DMS 273 treated with DMSO at 0.1 percent for 48 hours (cell line): ENCODE data around the gene CENPA.
"Not testable (repeated sequence)": the region's sequence is repeated elsewhere in the genome, so short reads cannot be mapped to it uniquely, and the experiment has no call there.

ENCODE experiments used
- DNase-seq: peaks from one replicate; lab custom pipeline; 2025; lab: John Stamatoyannopoulos, UW

The CENPA gene

GRCh38 chr2:26792720-26793119 lies 6.9 kb downstream of the CENPA start:
- no peak for DNase-seq

GRCh38 chr2:26793518-26793917 lies 7.7 kb downstream of the CENPA start:
- no peak for DNase-seq

GRCh38 chr2:26795135-26795534 lies 9.3 kb downstream of the CENPA start:
- not testable (repeated sequence) for DNase-seq

- no peak for DNase-seq
Measured at GRCh38 chr2:26801328-26801727, 15.5 kb downstream of the CENPA start.

- no peak for DNase-seq
Measured at GRCh38 chr2:26801796-26802195, 15.9 kb downstream of the CENPA start.

GRCh38 chr2:26805241-26805676 lies 19.4 kb downstream of the CENPA start:
- DNase-seq = no peak

GRCh38 chr2:26807788-26808460 lies 22.1 kb downstream of the CENPA start:
- DNase-seq = no peak

GRCh38 chr2:26809211-26809610 lies 23.4 kb downstream of the CENPA start:
- DNase-seq = no peak

- no peak for DNase-seq
Measured at GRCh38 chr2:26809876-26810577, 24.2 kb downstream of the CENPA start.

- DNase-seq = no peak
Measured at GRCh38 chr2:26811261-26811660, 25.4 kb downstream of the CENPA start.

GRCh38 chr2:26811791-26812694 lies 26.2 kb downstream of the CENPA start:
- no peak for DNase-seq

- no peak for DNase-seq
Measured at GRCh38 chr2:26812731-26813130, 26.9 kb downstream of the CENPA start.

- not testable (repeated sequence) for DNase-seq
Measured at GRCh38 chr2:26814072-26814765, 28.4 kb downstream of the CENPA start.

GRCh38 chr2:26816893-26817292 lies 31.0 kb downstream of the CENPA start:
- DNase-seq = no peak

- no peak for DNase-seq
Measured at GRCh38 chr2:26818255-26818654, 32.4 kb downstream of the CENPA start.

- no peak for DNase-seq
Measured at GRCh38 chr2:26818972-26819371, 33.1 kb downstream of the CENPA start.

GRCh38 chr2:26820932-26821331 lies 35.1 kb downstream of the CENPA start:
- no peak for DNase-seq

GRCh38 chr2:26822877-26823276 lies 37.0 kb downstream of the CENPA start:
- no peak for DNase-seq

GRCh38 chr2:26838121-26838906 lies 52.5 kb downstream of the CENPA start:
- no peak for DNase-seq

- DNase-seq = no peak
Measured at GRCh38 chr2:26840937-26841610, 55.2 kb downstream of the CENPA start.

- DNase-seq = no peak
Measured at GRCh38 chr2:26843041-26843440, 57.2 kb downstream of the CENPA start.
